Stomach (tissue), 4 donors: ENCODE results near the gene KIF1A.

Source experiments
- CTCF ChIP-seq, 7 experiments: fragments of 450-650 bp in 4 of 7; fragments of 200-600 bp in 3 of 7; sonication (generic) in 3 of 7; IDR thresholded peaks; one replicate each; pipeline ENCODE4 v1.5.1; 2016 to 2019; ENCODE audit warnings: antibody characterized with exemption in 7 of 7, control low read depth in 2 of 7, mild to moderate bottlenecking in 1 of 7
- EP300 ChIP-seq: sonication (generic); formaldehyde crosslinking; IDR thresholded peaks from one replicate; pipeline ENCODE4 v1.6.1; 2017; ENCODE audit warnings: antibody characterized with exemption

GRCh38 chr2:240791821-240792628, 28.0 kb downstream of the KIF1A start:
- TF ChIP-seq CTCF (IDR thresholded peaks at IDR 0.05) (no peak), EP300 (no peak)
